Heart left ventricle (tissue), 16 donors: ENCODE measurements around the gene ACSL6. TPM values are rescaled to one million over a fixed set of nuclear protein-coding genes. Genes with fewer than 3 reads are reported as not detected.
A peak's percentile ranks its signal among the peaks of the same experiment; 100 is the strongest.

Experiments
- ATAC-seq, 4 donors: fragments of 200-7000 bp; cut with Tn5 transposase; one replicate each; pipeline ENCODE4 v1.9.1; 2020 to 2022; ENCODE audit warnings: moderate library complexity in 4 of 4, mild to moderate bottlenecking in 3 of 4, moderate number of reproducible peaks in 1 of 4
- DNase-seq, 5 donors: peaks; one replicate each; pipeline ENCODE4 v3.0.0-alpha.2; 2020
- H3K27ac ChIP-seq, 12 donors: fragments of 200-600 bp; sonication (generic) in 4 of 12; one replicate each; pipeline versions ENCODE4 v1.5.0 to v1.8.0; 2016 to 2022; ENCODE audit warnings: mild to moderate bottlenecking in 2 of 12
- H3K27me3 ChIP-seq, 9 donors: fragments of 200-600 bp; sonication (generic) in 2 of 9; one replicate each; pipeline versions ENCODE4 v1.5.1 to v1.8.0; 2016 to 2022; ENCODE audit warnings: mild to moderate bottlenecking in 3 of 9
- H3K36me3 ChIP-seq, 9 donors: fragments of 200-600 bp; sonication (generic) in 2 of 9; one replicate each; pipeline versions ENCODE4 v1.5.0 to v1.8.0; 2018 to 2022; ENCODE audit warnings: mild to moderate bottlenecking in 2 of 9
- H3K4me1 ChIP-seq, 12 donors: fragments of 200-600 bp; sonication (generic) in 4 of 12; one replicate each; pipeline versions ENCODE4 v1.5.0 to v1.8.0; 2016 to 2022; ENCODE audit warnings: mild to moderate bottlenecking in 3 of 12
- H3K4me3 ChIP-seq, 12 donors: fragments of 200-600 bp; sonication (generic) in 4 of 12; one replicate each; pipeline versions ENCODE4 v1.5.0 to v1.8.0; 2017 to 2022; ENCODE audit warnings: mild to moderate bottlenecking in 9 of 12, moderate library complexity in 4 of 12
- H3K9me3 ChIP-seq, 12 donors: fragments of 200-600 bp; sonication (generic) in 4 of 12; one replicate each; pipeline versions ENCODE4 v1.5.0 to v1.8.0; 2016 to 2022; ENCODE audit warnings: mild to moderate bottlenecking in 1 of 12
- POLR2A ChIP-seq, 2 donors: fragments of 450-650 bp; IDR thresholded peaks; one replicate each; pipeline ENCODE4 v1.6.1; 2017; ENCODE audit warnings: antibody characterized with exemption in 2 of 2, mild to moderate bottlenecking in 2 of 2, moderate library complexity in 2 of 2
- WGBS, 4 donors: extraction: QIAGEN DNeasy Blood & Tissue Kit in 2 of 4; methylation state at CpG; one replicate each; pipeline versions ENCODE4 v1.1.5 to v1.1.7; 2013 to 2018; 5-methylcytosine and 5-hydroxymethylcytosine counted together
- intact Hi-C, 10 donors: fragments of 100-400 bp; cut with DNase I; formaldehyde crosslinking; loops; one replicate each; pipeline versions ENCODE4 v1.11.1 to v1.14.2; 2022
- polyA plus RNA-seq, 2 donors: library from polyadenylated mRNA; stranded (reverse); fragments of 200-250 nt; gene quantifications; one replicate each; pipeline ENCODE4 v1.2.3, GENCODE V29; 2013
- total RNA-seq, 9 donors: library from RNA; depleted of rRNA in 2 of 9; stranded (reverse); fragments of >200 nt in 2 of 9; fragmentation: NEBNext Ultra II Directional in 3 of 9; extraction: Animal tissue kit (Norgen Biotek cat#: 25700) in 3 of 9; gene quantifications; one replicate each; pipeline versions ENCODE4 v1.1.0 to v1.2.4, GENCODE V29; 2016 to 2023
- TF ChIP-seq, protein P1 (sequence below), 12 donors: fragments of 200-600 bp; sonication (generic) in 4 of 12; IDR thresholded peaks; one replicate each; pipeline versions ENCODE4 v1.5.0 to v1.8.0; 2018 to 2022; ENCODE audit warnings: antibody characterized with exemption in 12 of 12, mild to moderate bottlenecking in 5 of 12
- donor health status: ischemic (EF 13 %, LVEDD 7.1; RV severe dilation, severe dysfunction).
- donor health status: healthy with polysubstance abuse.
- donor health status: DM: no; HTN: yes; CAD: no.
- donor health status: DM: no; HTN: no; CAD: no.
- donor health status: ischemic (EF 25% LVEDD 6.9; RV normal size, moderate dysfunction).
- donor health status: ischemic (EF 25% LVEDD 5.7; RV mildly dilated, moderate dysfunction).
- donor health status: healthy.
- donor health status: DM: yes; HTN: yes; CAD: no.
- donor health status: ischemic (EF 35%, LVEDD 5.7; RV mildly dilated, moderate dysfunction).
- donor health status: nonischemic (EF 11% LVEDD 7.7; RV severe dilation, severe dysfunction).
- donor health status: DM: yes; HTN: yes; CAD: no.
- donor health status: PGD.
- donor health status: ischemic (EF 29% LVEDD 5.4; RV normal size, mild dysfunction).
- donor health status: nonischemic (EF 23%, LVEDD 6.1; RV moderate dilation, normal function).

ACSL6 gene
- total and polyA plus RNA-seq, 11 donors, result 0.33 to 3.8 (median 2.1) TPM

DNA sequence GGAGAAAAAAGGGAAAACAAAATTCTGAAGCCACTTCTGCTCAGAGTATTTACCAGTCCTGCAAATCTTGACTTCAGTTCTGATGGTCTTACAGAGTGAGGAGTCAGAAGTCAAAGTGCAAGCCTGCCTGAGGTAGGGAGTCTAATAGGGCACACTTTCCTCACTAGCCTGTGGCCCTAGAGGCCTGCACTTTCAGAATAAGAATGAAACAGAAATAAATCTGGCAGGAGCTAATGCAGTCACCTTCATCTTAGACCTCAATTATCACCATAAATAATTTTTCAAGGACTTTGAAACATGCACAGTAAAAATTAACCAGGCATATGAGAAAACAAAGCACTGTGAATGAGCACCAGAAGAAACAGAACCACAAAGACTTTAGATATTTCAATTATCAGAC lies 20.7 kb upstream of the ACSL6 start:
- H3K36me3 ChIP-seq, result no peaks in the 10 kb centered on the region
- no peak for TF ChIP-seq POLR2A (IDR thresholded peaks at IDR 0.05)
- TF ChIP-seq, protein P1, sequence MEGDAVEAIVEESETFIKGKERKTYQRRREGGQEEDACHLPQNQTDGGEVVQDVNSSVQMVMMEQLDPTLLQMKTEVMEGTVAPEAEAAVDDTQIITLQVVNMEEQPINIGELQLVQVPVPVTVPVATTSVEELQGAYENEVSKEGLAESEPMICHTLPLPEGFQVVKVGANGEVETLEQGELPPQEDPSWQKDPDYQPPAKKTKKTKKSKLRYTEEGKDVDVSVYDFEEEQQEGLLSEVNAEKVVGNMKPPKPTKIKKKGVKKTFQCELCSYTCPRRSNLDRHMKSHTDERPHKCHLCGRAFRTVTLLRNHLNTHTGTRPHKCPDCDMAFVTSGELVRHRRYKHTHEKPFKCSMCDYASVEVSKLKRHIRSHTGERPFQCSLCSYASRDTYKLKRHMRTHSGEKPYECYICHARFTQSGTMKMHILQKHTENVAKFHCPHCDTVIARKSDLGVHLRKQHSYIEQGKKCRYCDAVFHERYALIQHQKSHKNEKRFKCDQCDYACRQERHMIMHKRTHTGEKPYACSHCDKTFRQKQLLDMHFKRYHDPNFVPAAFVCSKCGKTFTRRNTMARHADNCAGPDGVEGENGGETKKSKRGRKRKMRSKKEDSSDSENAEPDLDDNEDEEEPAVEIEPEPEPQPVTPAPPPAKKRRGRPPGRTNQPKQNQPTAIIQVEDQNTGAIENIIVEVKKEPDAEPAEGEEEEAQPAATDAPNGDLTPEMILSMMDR (IDR thresholded peaks at IDR 0.05), result no peak
- H3K4me1 ChIP-seq, result no peaks in the 10 kb centered on the region
- ATAC-seq (no peak), DNase-seq (no peak)
- no peak overlapping the region for H3K4me3 ChIP-seq
- intact Hi-C loops, result no loop called here
- peaks cover 0 to 4% (median 0%) of the 10 kb centered on the region in 9 donors for H3K27me3 ChIP-seq
- no peak overlapping the region for H3K27ac ChIP-seq
- peaks cover 0 to 10% (median 0%) of the 10 kb centered on the region in 12 donors for H3K9me3 ChIP-seq

- TF ChIP-seq, protein P1 (IDR thresholded peaks at IDR 0.05), result no peak
- no peak for TF ChIP-seq POLR2A (IDR thresholded peaks at IDR 0.05)
- Histone ChIP-seq H3K9me3 (peaks cover 0 to 10% (median 0%) of the 10 kb centered on the region in 12 donors), H3K4me1 (no peaks in the 10 kb centered on the region), H3K27me3 (peaks cover 0 to 4% (median 0%) of the 10 kb centered on the region in 9 donors), H3K36me3 (no peaks in the 10 kb centered on the region), H3K4me3 (no peak overlapping the region), H3K27ac (no peak overlapping the region)
- WGBS, 4 donors, result 84 to 93% (median 89%) methylated on average over 2 of the region's 2 CpGs
- DNase-seq, result no peak
- intact Hi-C loops, result no loop called here
- ATAC-seq, result no peak
These were observed 19.2 kb upstream of the ACSL6 start for GRCh38 chr5:132030610-132031009.

GRCh38 chr5:132029609-132030330 lies 18.3 kb upstream of the ACSL6 start:
- Histone ChIP-seq H3K4me1 (no peaks in the 10 kb centered on the region), H3K27ac (no peak overlapping the region), H3K9me3 (peaks cover 0 to 10% (median 0%) of the 10 kb centered on the region in 12 donors), H3K36me3 (no peaks in the 10 kb centered on the region), H3K4me3 (no peak overlapping the region), H3K27me3 (peaks cover 0 to 4% (median 0%) of the 10 kb centered on the region in 9 donors)
- intact Hi-C loops, result no loop called here
- no peak for DNase-seq
- 72 to 79% (median 75%) methylated on average over 4 of the region's 4 CpGs for whole genome bisulfite sequencing, 4 donors
- TF ChIP-seq POLR2A (IDR thresholded peaks at IDR 0.05), result no peak
- TF ChIP-seq, protein P1 (IDR thresholded peaks at IDR 0.05), result no peak
- ATAC-seq, result no peak

GRCh38 chr5:132027027-132027426 lies 15.6 kb upstream of the ACSL6 start:
- Histone ChIP-seq H3K27me3 (peaks cover 0 to 4% (median 0%) of the 10 kb centered on the region in 9 donors), H3K27ac (no peak overlapping the region), H3K4me3 (no peak overlapping the region), H3K36me3 (no peaks in the 10 kb centered on the region), H3K9me3 (no peaks in the 10 kb centered on the region), H3K4me1 (no peaks in the 10 kb centered on the region)
- intact Hi-C loops, result no loop called here
- no peak for TF ChIP-seq POLR2A (IDR thresholded peaks at IDR 0.05)
- TF ChIP-seq, protein P1 (IDR thresholded peaks at IDR 0.05), result no peak
- ATAC-seq (peak in 1 of 4 donors; percentile 10), DNase-seq (no peak)
- WGBS, 4 donors, result 70 to 93% (median 84%) methylated on average over 2 of the region's 2 CpGs
